ENCODE data around the gene STX4.

Gene STX4

GRCh38 chr16:30996324-30996984, 36.9 kb upstream of the STX4 start:
- DNase-seq (ENCODE audit: low spot score), result no peak
- TF ChIP-seq CTCF (IDR thresholded peaks at IDR 0.05; ENCODE audit: poor library complexity, severe bottlenecking), result no peak
- H3K36me3 ChIP-seq (ENCODE audit: low read depth), result no peaks in the 10 kb centered on the region

GRCh38 chr16:30996985-30997724, 36.2 kb upstream of the STX4 start:
- peak overlapping the region; percentile 94 for H3K27ac ChIP-seq (ENCODE audit: poor library complexity, severe bottlenecking)
- DNase-seq (ENCODE audit: low spot score) (peak; percentile 85), ATAC-seq (ENCODE audit: low read depth) (peak; percentile 85)
- no peaks in the 10 kb centered on the region for H3K27me3 ChIP-seq (ENCODE audit: insufficient read depth, poor library complexity, severe bottlenecking)
- peaks cover 14% of the 10 kb centered on the region for H3K4me1 ChIP-seq (ENCODE audit: insufficient read depth, poor library complexity, severe bottlenecking)
- H3K9me3 ChIP-seq (ENCODE audit: severe bottlenecking), result no peaks in the 10 kb centered on the region
- peak overlapping the region; percentile 43 for H3K4me3 ChIP-seq (ENCODE audit: severe bottlenecking)
- TF ChIP-seq CTCF (IDR thresholded peaks at IDR 0.05; ENCODE audit: poor library complexity, severe bottlenecking), result no peak
- no peaks in the 10 kb centered on the region for H3K36me3 ChIP-seq (ENCODE audit: low read depth)

More at GRCh38 chr16:30996324-30996984, 36.9 kb upstream of the STX4 start:
- Histone ChIP-seq H3K9me3 (ENCODE audit: severe bottlenecking) (no peaks in the 10 kb centered on the region), H3K4me1 (ENCODE audit: insufficient read depth, poor library complexity, severe bottlenecking) (peaks cover 14% of the 10 kb centered on the region), H3K4me3 (ENCODE audit: severe bottlenecking) (peak overlapping the region; percentile 43), H3K27ac (ENCODE audit: poor library complexity, severe bottlenecking) (peak overlapping the region; percentile 94), H3K27me3 (ENCODE audit: insufficient read depth, poor library complexity, severe bottlenecking) (no peaks in the 10 kb centered on the region)
- ATAC-seq (ENCODE audit: low read depth), result no peak

- ATAC-seq (ENCODE audit: low read depth), result peak; percentile 80
- H3K4me3 ChIP-seq (ENCODE audit: severe bottlenecking), result peak overlapping the region; percentile 43
These were observed 35.3 kb upstream of the STX4 start for GRCh38 chr16:30997725-30998711.

More at GRCh38 chr16:30997725-30998711, 35.3 kb upstream of the STX4 start:
- Histone ChIP-seq H3K4me1 (ENCODE audit: insufficient read depth, poor library complexity, severe bottlenecking) (peaks cover 14% of the 10 kb centered on the region), H3K9me3 (ENCODE audit: severe bottlenecking) (no peaks in the 10 kb centered on the region), H3K27ac (ENCODE audit: poor library complexity, severe bottlenecking) (peak overlapping the region; percentile 94), H3K27me3 (ENCODE audit: insufficient read depth, poor library complexity, severe bottlenecking) (no peaks in the 10 kb centered on the region), H3K36me3 (ENCODE audit: low read depth) (no peaks in the 10 kb centered on the region)
- DNase-seq (ENCODE audit: low spot score), result no peak
- TF ChIP-seq CTCF (IDR thresholded peaks at IDR 0.05; ENCODE audit: poor library complexity, severe bottlenecking), result no peak

All from RWPE2 (cell line).